RWPE2 (cell line): ENCODE data around the gene MCRIP1.

Source experiments
- ATAC-seq: fragments of 200-7000 bp; cut with Tn5 transposase; 3 replicates; pipeline ENCODE4 v1.9.1; 2021; ENCODE audit warnings: low read depth
- DNase-seq: peaks from one replicate; pipeline ENCODE4 v3.0.0-alpha.2; 2020; ENCODE audit warnings: low spot score
- H3K27ac ChIP-seq: fragments of 450-650 bp; 2 replicates; pipeline ENCODE4 v1.5.1; 2017; ENCODE audit warnings: mild to moderate bottlenecking; ENCODE audit not compliant: poor library complexity, severe bottlenecking
- H3K27me3 ChIP-seq: fragments of 250-450 bp; sonication (Bioruptor Pico); 2 replicates; pipeline ENCODE4 v1.5.1; 2021; ENCODE audit warnings: mild to moderate bottlenecking, moderate library complexity; ENCODE audit not compliant: insufficient read depth, poor library complexity, severe bottlenecking
- H3K36me3 ChIP-seq: fragments of 250-450 bp; sonication (Bioruptor Pico); 2 replicates; pipeline ENCODE4 v1.5.1; 2020; ENCODE audit warnings: low read depth, mild to moderate bottlenecking, moderate library complexity
- H3K4me1 ChIP-seq: fragments of 250-450 bp; sonication (Bioruptor Pico); 2 replicates; pipeline ENCODE4 v1.5.1; 2021; ENCODE audit warnings: mild to moderate bottlenecking, moderate library complexity; ENCODE audit not compliant: insufficient read depth, poor library complexity, severe bottlenecking
- H3K4me3 ChIP-seq: fragments of 250-450 bp; sonication (Bioruptor Pico); 2 replicates; pipeline ENCODE4 v1.5.1; 2021; ENCODE audit warnings: mild to moderate bottlenecking, moderate library complexity; ENCODE audit not compliant: severe bottlenecking
- H3K9me3 ChIP-seq: fragments of 250-450 bp; sonication (Bioruptor Pico); 2 replicates; pipeline ENCODE4 v1.5.1; 2021; ENCODE audit warnings: mild to moderate bottlenecking, moderate library complexity; ENCODE audit not compliant: severe bottlenecking
- CTCF ChIP-seq: fragments of 450-650 bp; IDR thresholded peaks from one replicate; pipeline ENCODE4 v1.5.1; 2017; ENCODE audit warnings: mild to moderate bottlenecking, moderate library complexity; ENCODE audit not compliant: poor library complexity, severe bottlenecking

MCRIP1 gene

GRCh38 chr17:81865733-81866439 lies 32.8 kb upstream of the MCRIP1 start:
- DNase-seq (peak; percentile 75), ATAC-seq (no peak)
- H3K36me3 ChIP-seq = peaks cover 73% of the 10 kb centered on the region
- H3K27ac ChIP-seq = peak overlapping the region; percentile 98
- no peak for TF ChIP-seq CTCF
- H3K4me3 ChIP-seq = no peak overlapping the region
- H3K9me3 ChIP-seq = no peaks in the 10 kb centered on the region
- H3K4me1 ChIP-seq = peaks cover 23% of the 10 kb centered on the region
- no peaks in the 10 kb centered on the region for H3K27me3 ChIP-seq

GRCh38 chr17:81865358-81865732 lies 32.3 kb upstream of the MCRIP1 start:
- Histone ChIP-seq H3K36me3 (peaks cover 71% of the 10 kb centered on the region), H3K4me1 (peaks cover 23% of the 10 kb centered on the region), H3K9me3 (no peaks in the 10 kb centered on the region), H3K27ac (peak overlapping the region; percentile 98), H3K27me3 (no peaks in the 10 kb centered on the region), H3K4me3 (no peak overlapping the region)
- DNase-seq = no peak
- no peak for ATAC-seq
- TF ChIP-seq CTCF = no peak

- H3K9me3 ChIP-seq = no peaks in the 10 kb centered on the region
- peak overlapping the region; percentile 80 for H3K27ac ChIP-seq
- no peak for TF ChIP-seq CTCF
- ATAC-seq = no peak
- H3K36me3 ChIP-seq = peaks cover 66% of the 10 kb centered on the region
- DNase-seq = no peak
- no peaks in the 10 kb centered on the region for H3K27me3 ChIP-seq
- peaks cover 19% of the 10 kb centered on the region for H3K4me1 ChIP-seq
- no peak overlapping the region for H3K4me3 ChIP-seq
These were observed 31.0 kb upstream of the MCRIP1 start for GRCh38 chr17:81863833-81864768.

GRCh38 chr17:81863123-81863675 lies 30.1 kb upstream of the MCRIP1 start:
- Histone ChIP-seq H3K27ac (peak overlapping the region; percentile 80), H3K4me3 (no peak overlapping the region), H3K27me3 (no peaks in the 10 kb centered on the region), H3K9me3 (no peaks in the 10 kb centered on the region), H3K4me1 (peaks cover 21% of the 10 kb centered on the region), H3K36me3 (peaks cover 68% of the 10 kb centered on the region)
- ATAC-seq (no peak), DNase-seq (no peak)
- TF ChIP-seq CTCF = no peak
